ENCODE results near the gene CFTR.

- no peak for TF ChIP-seq CTCF (IDR thresholded peaks at IDR 0.05 in 8 of 11, conservative IDR thresholded peaks at IDR 0.05 in 3 of 11)
- TF ChIP-seq POLR2AphosphoS5 (IDR thresholded peaks at IDR 0.05): no peak
- TF ChIP-seq POLR2A (IDR thresholded peaks at IDR 0.05): no peak
Measured at GRCh38 chr7:117478836-117479224, 995 bp upstream of the CFTR start.
